ENCODE data around the gene MOB4.
A peak's percentile ranks its signal among the peaks of the same experiment; 100 is the strongest.
"Not testable (repeated sequence)": the region's sequence is repeated elsewhere in the genome, so short reads cannot be mapped to it uniquely, and the experiment has no call there.

MOB4 gene

GRCh38 chr2:197515739-197516392 is at the start of gene MOB4:
TSS of gene MOB4 (plus strand) at chr2:197516066. CDS start at chr2:197516087, 21 bp downstream.
- DNase-seq, result peak; percentile 89

DNA sequence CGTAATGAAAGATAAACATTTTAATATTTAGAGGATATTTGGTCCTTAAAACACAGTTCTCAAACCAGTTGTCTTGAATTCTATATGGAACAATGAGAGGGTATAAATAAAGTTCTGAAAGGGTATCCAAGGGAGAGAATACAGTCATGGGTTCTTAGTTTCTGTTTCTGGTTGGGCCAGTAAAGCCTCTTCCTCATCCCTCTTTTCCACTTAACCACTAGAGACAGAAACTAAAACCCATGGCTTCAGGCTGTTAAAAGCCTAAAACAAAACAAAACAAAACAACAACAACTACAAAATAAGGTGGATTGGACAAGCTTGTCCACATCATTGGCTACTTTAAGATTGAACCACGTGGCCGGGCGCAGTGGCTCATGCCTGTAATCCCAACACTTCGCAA is 43.7 kb upstream of the MOB4 start:
- DNase-seq, result no peak

DNA sequence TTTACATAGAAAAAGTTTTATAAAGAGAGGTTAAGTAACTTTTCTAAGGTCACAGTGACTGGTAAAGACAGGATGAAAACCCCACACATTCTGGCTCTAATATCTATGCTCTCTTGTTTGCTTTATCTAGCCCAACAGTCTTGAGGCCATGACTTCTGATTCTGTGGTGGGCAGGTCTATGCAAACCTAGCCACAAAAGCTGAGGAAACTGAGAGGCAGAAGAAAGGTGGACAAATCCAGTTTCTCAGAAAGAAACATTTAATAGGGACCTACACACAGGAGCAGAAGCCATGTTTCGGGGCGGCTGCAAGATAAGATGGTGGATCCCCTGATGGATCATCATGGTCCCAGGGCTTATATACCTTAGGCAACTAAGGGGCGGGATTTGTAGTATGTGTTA is 38.1 kb upstream of the MOB4 start:
- no peak for DNase-seq

DNA sequence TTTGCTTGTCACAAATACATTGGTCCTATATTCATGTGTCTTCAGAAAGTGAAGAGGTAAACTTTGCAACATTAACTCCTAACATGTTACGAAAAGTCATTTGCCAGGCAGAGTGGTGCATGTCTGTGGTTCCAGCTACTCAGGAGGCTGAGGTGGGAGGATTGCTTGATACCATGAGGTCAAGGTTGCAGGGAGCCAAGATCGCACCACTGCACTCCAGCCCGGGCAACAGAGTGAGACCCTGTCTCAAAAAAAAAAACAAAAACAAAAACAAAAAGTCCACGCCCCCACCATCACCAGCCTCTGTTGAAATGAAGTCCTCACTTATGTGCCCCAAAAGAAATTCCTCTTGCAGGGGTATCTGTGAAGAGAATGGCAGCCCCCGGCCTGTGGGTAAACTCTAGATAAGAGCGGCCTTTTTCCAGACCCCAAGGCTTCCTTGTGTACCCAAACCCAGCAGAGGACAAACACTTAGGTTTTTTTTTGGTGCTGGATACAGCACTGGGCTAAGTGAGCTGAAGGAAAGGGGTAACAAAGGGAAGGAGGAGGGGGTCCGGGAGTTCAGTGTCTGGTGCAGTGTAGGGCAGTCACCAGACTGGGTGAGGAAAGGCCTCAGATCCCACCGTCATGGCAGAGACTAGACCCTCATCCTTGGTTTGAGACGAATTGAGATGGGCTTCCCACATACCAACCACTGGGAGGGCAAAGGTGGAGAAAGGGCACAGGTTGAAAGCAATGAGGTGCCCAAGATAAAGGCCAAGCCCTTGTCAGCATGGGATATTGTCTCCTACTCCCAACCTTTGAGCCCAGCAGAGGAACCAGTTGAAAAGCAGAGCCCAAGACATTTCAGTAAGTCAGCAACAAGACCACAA is 35.5 kb upstream of the MOB4 start:
- DNase-seq, result no peak

GRCh38 chr2:197484248-197484647 is 31.6 kb upstream of the MOB4 start:
- DNase-seq, result not testable (repeated sequence)

GRCh38 chr2:197486175-197486574 is 29.7 kb upstream of the MOB4 start:
- no peak for DNase-seq

- no peak for DNase-seq
These were observed 28.5 kb upstream of the MOB4 start for GRCh38 chr2:197487385-197487784.

GRCh38 chr2:197495433-197496134 is 20.3 kb upstream of the MOB4 start:
- no peak for DNase-seq

DNA sequence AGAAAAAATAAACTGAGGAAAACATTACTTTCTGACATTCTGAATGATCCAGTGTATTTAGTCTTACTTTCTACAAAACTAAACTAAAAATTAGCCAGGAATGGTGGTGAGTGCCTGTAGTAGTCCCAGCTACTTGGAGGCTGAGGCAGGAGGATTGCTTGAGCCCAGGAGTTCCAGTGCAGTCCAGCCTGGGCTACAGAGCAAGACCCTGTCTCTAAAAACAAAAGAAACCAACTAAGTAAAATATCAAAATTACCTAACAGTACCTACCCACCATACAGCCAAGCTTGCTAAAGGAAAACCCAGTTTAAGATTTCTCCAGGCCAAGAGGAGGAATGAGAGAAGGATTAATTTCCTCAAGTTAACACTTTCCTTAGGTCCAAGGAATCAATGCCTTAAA is 19.2 kb upstream of the MOB4 start:
- DNase-seq, result no peak

DNA sequence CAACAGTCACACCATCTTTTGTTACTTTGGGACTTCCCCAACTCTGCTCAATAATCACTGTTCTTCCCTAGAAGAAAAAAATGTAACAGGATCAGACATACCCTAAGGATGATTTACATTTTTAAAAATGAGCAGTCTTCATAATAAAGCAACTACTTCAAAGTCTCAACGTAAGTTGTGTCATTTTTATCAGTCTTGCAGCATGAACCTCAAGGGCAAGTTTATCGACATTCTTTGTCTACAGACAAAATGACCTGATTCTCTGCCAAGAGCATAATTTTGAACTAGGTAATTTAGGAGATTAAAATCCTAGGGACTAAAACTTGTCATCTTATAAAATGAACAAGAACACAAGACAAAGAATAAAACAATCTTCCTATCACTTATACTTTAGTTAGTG is 18.5 kb upstream of the MOB4 start:
- no peak for DNase-seq

DNA sequence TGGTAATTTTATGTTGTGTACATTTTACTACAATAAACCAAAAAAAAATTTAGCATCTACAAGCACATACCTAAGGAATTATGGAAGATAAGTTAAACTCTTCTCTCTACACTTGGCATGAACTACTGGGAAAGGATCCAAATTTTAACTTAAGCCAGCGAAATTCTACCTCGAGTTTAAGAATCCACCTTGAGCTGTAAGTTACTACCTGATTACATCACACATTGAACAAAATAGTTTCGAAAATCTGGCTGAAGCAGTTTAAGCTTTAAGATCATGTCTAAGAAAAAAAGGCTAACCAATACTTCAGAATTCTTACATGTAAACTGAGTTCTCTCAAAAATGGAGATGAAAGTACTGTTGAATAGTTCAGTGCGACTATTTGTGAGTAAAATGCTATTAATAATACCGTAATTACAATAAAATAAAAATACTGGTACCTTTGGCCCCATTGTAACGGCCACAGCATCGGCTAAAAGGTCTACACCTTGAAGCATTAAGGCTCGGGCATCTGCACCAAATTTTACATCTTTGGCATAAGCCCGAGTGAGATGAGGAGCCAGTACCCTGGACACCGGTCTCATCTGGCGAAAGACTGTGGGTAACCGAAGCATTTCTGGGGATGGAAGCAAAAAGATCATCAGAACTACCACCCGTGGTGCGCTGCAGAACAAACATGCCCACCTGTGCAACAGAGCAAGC is 17.5 kb upstream of the MOB4 start:
- DNase-seq, result peak; percentile 14

DNA sequence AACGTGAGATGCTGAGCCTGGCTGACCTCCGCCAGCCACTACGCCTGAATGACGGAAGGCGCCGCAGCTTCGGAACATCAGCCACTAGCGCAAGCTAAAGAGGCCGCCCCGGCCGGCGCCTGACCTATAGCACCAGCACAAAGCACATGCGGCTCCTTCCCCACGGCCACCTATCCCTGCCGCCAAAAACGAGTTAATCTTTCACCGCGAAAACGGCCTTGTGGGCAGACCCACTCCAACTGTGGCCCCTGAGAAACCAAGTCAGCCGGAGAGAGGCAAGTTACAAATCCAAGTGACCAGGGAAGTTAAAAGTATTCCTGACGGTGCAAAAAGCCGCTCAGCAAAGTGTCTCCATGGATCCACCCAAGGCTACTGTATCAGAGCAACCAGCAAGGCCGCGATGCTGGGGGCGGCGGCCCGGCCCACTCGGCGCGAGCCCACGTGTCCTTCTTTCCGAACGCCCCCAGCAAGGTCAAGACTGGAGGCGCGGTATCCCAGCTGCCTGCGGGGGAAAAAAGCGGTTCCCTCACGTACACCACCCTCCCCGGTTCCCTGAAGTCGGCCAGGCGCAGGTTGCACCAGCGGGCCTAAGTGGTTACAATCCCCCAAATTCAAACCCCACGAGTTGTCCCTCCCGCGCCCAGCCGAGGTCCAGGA is 16.8 kb upstream of the MOB4 start:
- DNase-seq, result peak; percentile 30

DNA sequence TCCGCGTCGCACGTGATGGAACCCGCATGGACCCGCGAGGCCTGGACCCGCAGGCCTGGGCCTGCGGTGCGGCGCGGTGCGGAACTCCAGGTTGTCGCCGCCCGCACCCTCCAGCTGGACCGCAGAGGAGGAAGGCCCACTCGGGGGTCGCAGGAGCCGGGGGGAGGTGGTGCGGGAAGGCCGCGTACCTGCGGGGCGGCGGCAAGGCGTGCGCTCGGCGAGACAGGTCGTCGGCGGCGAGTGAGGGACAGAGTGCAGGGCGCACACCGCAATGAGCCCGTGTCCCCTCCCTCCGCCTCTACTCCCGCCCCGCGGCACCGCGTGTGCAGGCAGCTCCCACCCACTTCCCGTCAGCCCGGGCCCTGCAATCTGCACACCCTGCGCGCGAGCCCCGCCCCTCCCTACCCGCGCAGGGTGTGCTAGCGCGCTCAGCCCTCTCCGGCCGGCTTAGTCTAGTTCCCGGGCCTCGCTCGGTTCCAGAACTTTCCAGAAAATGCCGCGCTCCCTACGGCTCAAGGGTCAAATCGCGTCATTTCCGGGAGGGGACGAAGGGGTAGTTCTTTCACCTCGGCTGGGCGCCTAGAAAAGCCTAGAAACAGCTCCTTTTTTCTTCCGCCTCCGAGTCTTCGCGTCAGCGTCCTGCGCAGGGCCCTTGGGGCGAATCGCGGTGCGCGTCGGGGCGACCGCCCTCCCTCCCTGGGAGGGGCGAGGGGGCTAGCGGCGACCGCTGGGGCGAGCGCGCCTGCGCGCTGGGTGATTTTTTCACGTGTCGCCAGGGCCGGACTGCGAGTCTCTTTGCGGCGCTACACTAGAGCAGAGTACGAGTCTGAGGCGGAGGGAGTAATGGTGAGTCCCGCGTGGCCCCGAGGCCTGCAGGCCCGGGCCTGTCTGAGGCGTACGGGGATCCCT is 16.0 kb upstream of the MOB4 start, which contains the start of the genes HSPD1 and HSPE1:
Gene HSPD1, minus strand, starts transcription at position 247 of the 909 bp plus-strand sequence. CDS start 992 bp downstream, outside the sequence.
Gene HSPE1, plus strand, starts transcription at position 786 of the 909 bp plus-strand sequence. Its CDS starts 58 bp downstream, at position 844.
- DNase-seq, result peak; percentile 96

DNA sequence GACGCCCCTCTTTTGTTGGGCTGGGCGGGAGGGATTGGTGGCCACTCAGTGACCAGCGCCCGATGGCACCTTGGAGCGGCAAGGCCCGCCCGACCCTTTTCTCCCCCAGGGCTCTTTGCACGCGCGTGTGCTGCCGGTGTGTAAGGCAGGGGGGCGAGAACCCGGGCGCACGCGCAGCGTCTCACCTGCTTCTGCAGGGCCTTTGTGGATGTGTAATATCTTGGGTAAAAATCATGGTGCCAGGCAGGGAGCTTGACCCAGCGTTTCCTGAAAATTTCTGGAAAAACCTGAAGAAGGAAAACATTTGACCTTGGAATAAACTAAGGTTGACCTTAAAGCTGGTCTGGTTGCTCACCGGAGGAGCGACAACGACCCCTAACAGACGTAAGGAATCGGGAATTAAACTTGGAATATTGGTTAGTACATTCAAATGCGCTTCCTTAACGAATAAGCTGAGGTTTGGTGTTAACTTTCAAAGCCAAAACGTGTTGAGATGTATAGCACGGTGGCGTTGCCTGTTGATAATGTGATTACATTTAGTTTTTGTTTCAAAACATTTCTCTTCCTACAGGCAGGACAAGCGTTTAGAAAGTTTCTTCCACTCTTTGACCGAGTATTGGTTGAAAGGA is 15.2 kb upstream of the MOB4 start:
- DNase-seq, result no peak

- no peak for DNase-seq
These were observed 13.7 kb upstream of the MOB4 start for GRCh38 chr2:197502201-197502600.

- DNase-seq, result no peak
These were observed 13.2 kb upstream of the MOB4 start for GRCh38 chr2:197502685-197503084.

GRCh38 chr2:197504000-197504399 is 11.9 kb upstream of the MOB4 start:
- DNase-seq, result no peak

DNA sequence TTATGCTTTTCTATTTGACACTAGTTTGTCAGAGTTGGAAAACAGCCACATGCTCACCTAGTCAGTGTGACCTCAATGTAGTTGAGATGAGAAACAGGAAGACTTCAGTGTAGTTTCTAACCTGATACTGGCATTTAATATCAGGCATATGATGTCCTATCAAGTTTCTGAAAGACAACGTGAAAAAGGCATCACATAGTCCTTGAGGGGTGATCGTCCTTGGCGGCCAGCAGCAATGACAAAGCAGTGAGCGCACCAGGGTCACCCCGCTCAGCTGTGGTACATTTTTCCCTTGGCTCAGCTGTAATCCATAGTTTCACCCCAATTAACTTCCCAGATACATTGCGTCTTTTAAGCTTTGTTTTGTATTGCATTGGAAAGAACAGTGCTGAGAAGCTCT is 11.4 kb upstream of the MOB4 start:
- DNase-seq, result no peak

- DNase-seq, result no peak
These were observed 9.2 kb upstream of the MOB4 start for GRCh38 chr2:197506658-197507057.

GRCh38 chr2:197513915-197514314 is 2.0 kb upstream of the MOB4 start:
- DNase-seq, result no peak

DNA sequence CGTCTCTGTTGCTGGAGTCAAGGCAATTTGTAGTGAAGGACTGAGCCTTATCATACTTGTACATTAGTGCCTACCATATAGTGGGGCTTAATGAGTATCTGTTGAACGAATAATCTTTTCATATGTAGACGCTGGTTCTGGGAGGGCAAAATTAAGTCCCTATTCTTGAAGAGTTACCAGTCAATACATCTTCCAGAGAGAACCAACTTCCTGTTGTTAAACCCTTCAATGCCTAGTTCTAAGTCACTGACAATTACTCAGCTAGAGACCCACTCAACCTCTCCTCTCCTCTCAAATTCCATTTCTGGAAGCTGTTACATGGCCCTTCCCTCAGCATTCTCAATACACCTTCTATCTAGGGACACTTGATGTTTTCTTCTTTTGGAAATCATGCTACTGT is 1.1 kb upstream of the MOB4 start:
- peak; percentile 70 for DNase-seq
